IMR-90 (cell line): Measurements from ENCODE around the gene ZDHHC18. TPM values are rescaled to one million over a fixed set of nuclear protein-coding genes. Genes with fewer than 3 reads are reported as not detected.
A peak's percentile ranks its signal among the peaks of the same experiment; 100 is the strongest.

Experiments
- ATAC-seq: fragments of 200-7000 bp; cut with Tn5 transposase; 2 replicates; pipeline ENCODE4 v1.9.1; 2020; ENCODE audit warnings: low read depth, mild to moderate bottlenecking, moderate library complexity
- BruUV-seq: library from RNA; stranded (reverse); fragments of 400-500 nt; replicated peaks from 2 replicates; lab custom pipeline; 2021; lab: Mats Ljungman, UMichigan
- CTCF ChIA-PET: fragments of 300-600 bp; formaldehyde crosslinking; extraction: SDS; loops from one replicate; lab custom pipeline; 2021; ENCODE audit warnings: antibody characterized with exemption; lab: Yijun Ruan, JAX
- POLR2A ChIA-PET: fragments of 300-600 bp; sonication (Branson Sonifier 250); formaldehyde crosslinking; loops from one replicate; lab custom pipeline; 2022; ENCODE audit warnings: antibody characterized with exemption; ENCODE audit not compliant: unreplicated experiment; lab: Charles Lee
- DNase-seq: peaks from one replicate; pipeline ENCODE4 v3.0.0; 2013
- H2AFZ ChIP-seq: replicated peaks from 2 replicates; pipeline ENCODE3; 2013; ENCODE audit warnings: low read length, mild to moderate bottlenecking; ENCODE audit not compliant: poor library complexity
- H2AK5ac ChIP-seq: 2 replicates; pipeline ENCODE4 v1.6.1; 2013; ENCODE audit warnings: low read depth, low read length, inconsistent platforms
- H2AK9ac ChIP-seq: replicated peaks from 2 replicates; pipeline ENCODE3; 2013; ENCODE audit warnings: mild to moderate bottlenecking, low read depth, low read length, moderate library complexity; ENCODE audit not compliant: poor library complexity
- H2BK120ac ChIP-seq: 2 replicates; pipeline ENCODE4 v1.6.1; 2013; ENCODE audit warnings: low read depth, low read length, inconsistent platforms
- H2BK15ac ChIP-seq: 3 replicates; pipeline ENCODE4 v1.6.1; 2013; ENCODE audit warnings: low read depth, low read length, inconsistent platforms
- H2BK20ac ChIP-seq: 2 replicates; pipeline ENCODE4 v1.6.1; 2013; ENCODE audit warnings: low read depth, mild to moderate bottlenecking, inconsistent platforms, low read length, moderate library complexity
- H2BK5ac ChIP-seq: 2 replicates; pipeline ENCODE4 v1.6.1; 2013; ENCODE audit warnings: mild to moderate bottlenecking, low read depth, low read length, inconsistent platforms; ENCODE audit not compliant: poor library complexity, severe bottlenecking
- H3K14ac ChIP-seq: replicated peaks from 2 replicates; pipeline ENCODE4 v1.6.1; 2013; ENCODE audit warnings: low read depth, low read length, inconsistent platforms
- H3K18ac ChIP-seq: 2 replicates; pipeline ENCODE4 v1.6.1; 2013; ENCODE audit warnings: low read depth, low read length, control low read depth
- H3K23ac ChIP-seq: 2 replicates; pipeline ENCODE4 v1.6.1; 2013; ENCODE audit warnings: low read depth, low read length, inconsistent platforms
- H3K27ac ChIP-seq: 2 replicates; pipeline ENCODE4 v1.5.1; 2013; ENCODE audit warnings: mild to moderate bottlenecking, control low read depth, low read length; ENCODE audit not compliant: insufficient read depth
- H3K27me3 ChIP-seq: 2 replicates; pipeline ENCODE4 v1.6.1; 2013; ENCODE audit warnings: low read length; ENCODE audit not compliant: control insufficient read depth, insufficient read depth
- H3K36me3 ChIP-seq: 2 replicates; pipeline ENCODE4 v1.6.1; 2013; ENCODE audit warnings: low read length, mixed read lengths; ENCODE audit not compliant: control insufficient read depth, insufficient read depth
- H3K4ac ChIP-seq: 2 replicates; pipeline ENCODE4 v1.6.1; 2013; ENCODE audit warnings: low read depth, low read length, inconsistent platforms
- H3K4me1 ChIP-seq: 2 replicates; pipeline ENCODE4 v1.6.1; 2013; ENCODE audit warnings: low read length, mixed read lengths; ENCODE audit not compliant: control insufficient read depth, insufficient read depth
- H3K4me2 ChIP-seq: 2 replicates; pipeline ENCODE4 v1.6.1; 2013; ENCODE audit warnings: low read depth, mild to moderate bottlenecking, control low read depth, low read length, moderate library complexity
- H3K4me3 ChIP-seq: 2 replicates; pipeline ENCODE4 v1.5.1; 2013; ENCODE audit warnings: low read depth, mild to moderate bottlenecking, control low read depth, low read length, moderate library complexity; ENCODE audit not compliant: insufficient read depth
- H3K56ac ChIP-seq: 2 replicates; pipeline ENCODE4 v1.6.1; 2013; ENCODE audit warnings: low read length, inconsistent platforms; ENCODE audit not compliant: insufficient read depth; ENCODE audit errors: extremely low read depth
- H3K79me1 ChIP-seq, 2 experiments: 2 replicates each; pipeline ENCODE4 v1.6.1; 2013; ENCODE audit warnings: low read length in 2 of 2, inconsistent platforms in 1 of 2, low read depth in 1 of 2
- H3K9ac ChIP-seq: 2 replicates; pipeline ENCODE4 v1.6.1; 2013; ENCODE audit warnings: low read depth, low read length, control low read depth
- H3K9me1 ChIP-seq: 2 replicates; pipeline ENCODE4 v1.6.1; 2013; ENCODE audit warnings: low read length, inconsistent platforms; ENCODE audit not compliant: insufficient read depth
- H3K9me3 ChIP-seq: 2 replicates; pipeline ENCODE4 v1.6.1; 2013; ENCODE audit warnings: low read length; ENCODE audit not compliant: control insufficient read depth, insufficient read depth
- H4K20me1 ChIP-seq: 2 replicates; pipeline ENCODE4 v1.6.1; 2013; ENCODE audit warnings: low read length, inconsistent platforms; ENCODE audit not compliant: insufficient read depth
- H4K5ac ChIP-seq: 2 replicates; pipeline ENCODE4 v1.6.1; 2013; ENCODE audit warnings: mild to moderate bottlenecking, low read depth, low read length, control low read depth
- H4K8ac ChIP-seq, 2 experiments: 2 replicates each; pipeline ENCODE4 v1.6.1; 2013; ENCODE audit warnings: low read depth in 2 of 2, low read length in 2 of 2, control low read depth in 1 of 2, inconsistent platforms in 1 of 2
- H4K91ac ChIP-seq: 2 replicates; pipeline ENCODE4 v1.6.1; 2013; ENCODE audit warnings: low read depth, low read length, inconsistent platforms; ENCODE audit not compliant: insufficient read depth
- BHLHE40 ChIP-seq: fragments of 150-350 bp; IDR thresholded peaks from 2 replicates; pipeline ENCODE4 v1.6.1; 2016; ENCODE audit warnings: mild to moderate bottlenecking, low read depth, low read length
- CEBPB ChIP-seq: IDR thresholded peaks from 2 replicates; pipeline ENCODE4 v1.6.1; 2012; ENCODE audit warnings: low read depth, low read length, improper control_type of control experiment
- CHD1 ChIP-seq: IDR thresholded peaks from 2 replicates; pipeline ENCODE4 v1.6.1; 2012; ENCODE audit warnings: low read depth, low read length, improper control_type of control experiment
- CTCF ChIP-seq: conservative IDR thresholded peaks from 2 replicates; pipeline ENCODE4 v1.5.1; 2012; ENCODE audit warnings: mild to moderate bottlenecking, low read depth, low read length, improper control_type of control experiment
- ELK1 ChIP-seq: fragments of 150-350 bp; IDR thresholded peaks from 2 replicates; pipeline ENCODE4 v1.6.1; 2016; ENCODE audit warnings: low read depth, mild to moderate bottlenecking, low read length, moderate library complexity, borderline replicate concordance
- MAFK ChIP-seq: IDR thresholded peaks from 2 replicates; pipeline ENCODE4 v1.6.1; 2012; ENCODE audit warnings: low read depth, low read length, improper control_type of control experiment
- MAZ ChIP-seq: IDR thresholded peaks from 2 replicates; pipeline ENCODE4 v1.6.1; 2012; ENCODE audit warnings: low read depth, mild to moderate bottlenecking, low read length, improper control_type of control experiment, moderate library complexity, borderline replicate concordance
- MXI1 ChIP-seq: IDR thresholded peaks from 2 replicates; pipeline ENCODE4 v1.6.1; 2012; ENCODE audit warnings: low read depth, mild to moderate bottlenecking, low read length, moderate library complexity, borderline replicate concordance
- NFE2L2 ChIP-seq: fragments of 150-350 bp; IDR thresholded peaks from 2 replicates; pipeline ENCODE4 v1.6.1; 2016; ENCODE audit warnings: low read depth, mild to moderate bottlenecking, low read length
- POLR2A ChIP-seq: IDR thresholded peaks from 2 replicates; pipeline ENCODE4 v1.6.1; 2012; ENCODE audit warnings: mild to moderate bottlenecking, low read depth, low read length
- RAD21 ChIP-seq: IDR thresholded peaks from 2 replicates; pipeline ENCODE4 v1.6.1; 2012; ENCODE audit warnings: low read length, improper control_type of control experiment
- RCOR1 ChIP-seq: IDR thresholded peaks from 2 replicates; pipeline ENCODE4 v1.6.1; 2012; ENCODE audit warnings: mild to moderate bottlenecking, low read length, improper control_type of control experiment; ENCODE audit not compliant: insufficient replicate concordance
- RFX5 ChIP-seq: IDR thresholded peaks from 2 replicates; pipeline ENCODE4 v1.8.0; 2012; ENCODE audit warnings: low read depth, mild to moderate bottlenecking, low read length, moderate library complexity
- SMC3 ChIP-seq: fragments of 150-350 bp; IDR thresholded peaks from 2 replicates; pipeline ENCODE4 v1.6.1; 2016; ENCODE audit warnings: low read depth, mild to moderate bottlenecking, antibody characterized with exemption, low read length, moderate library complexity
- WGBS, 2 experiments: methylation state at CpG; one replicate each; pipeline versions ENCODE4 v1.1.5 to v1.1.7; 2013; ENCODE audit warnings: missing lambda C conversion rate in 2 of 2; ENCODE audit not compliant: insufficient read length in 1 of 2; ENCODE audit errors: extremely low coverage in 2 of 2; 5-methylcytosine and 5-hydroxymethylcytosine counted together
- dilution Hi-C: fragments of 300-500 bp; cut with HindIII; formaldehyde crosslinking; loops from one replicate; pipeline ENCODE4 v1.14.3; 2018; ENCODE audit warnings: low sequenced_read_pairs; ENCODE audit not compliant: unreplicated experiment
- in situ Hi-C: fragments of 300-500 bp; cut with MboI; formaldehyde crosslinking; loops from 3 replicates; pipeline ENCODE4 v1.14.3; 2019; ENCODE audit warnings: low sequenced_read_pairs, inconsistent platforms, mixed read lengths
- intact Hi-C: fragments of 100-400 bp; cut with micrococcal nuclease; formaldehyde crosslinking; loops from 2 replicates; pipeline ENCODE4 v1.10.0; 2022
- polyA plus RNA-seq, 3 experiments: library from polyadenylated mRNA; depleted of rRNA; stranded (reverse); fragments of >200 nt; gene quantifications; 2 replicates each; pipeline ENCODE4 v1.2.3, GENCODE V29; 2012; ENCODE audit warnings: low replicate concordance in 1 of 3
- total RNA-seq: library from RNA; depleted of rRNA; stranded (reverse); fragments of >200 nt; gene quantifications from 2 replicates; pipeline ENCODE4 v1.2.3, GENCODE V29; 2012
- TF ChIP-seq, protein P1 (sequence below): fragments of 150-350 bp; IDR thresholded peaks from 2 replicates; pipeline ENCODE4 v1.6.1; 2017; ENCODE audit warnings: mild to moderate bottlenecking, antibody characterized with exemption, low read length, low read depth

ZDHHC18 gene
- total and polyA plus RNA-seq, 2 of the 4 experiments (the other 2 are of a cell fraction): 12.5 to 37.0 TPM

- Histone ChIP-seq H4K8ac (no peak overlapping the region), H2BK20ac (no peak overlapping the region), H3K9ac (no peak overlapping the region), H3K56ac (no peak overlapping the region), H3K23ac (no peak overlapping the region), H2AK5ac (no peak overlapping the region), H2AK9ac (no peak overlapping the region), H3K4me1 (peaks cover 8% of the 10 kb centered on the region), H3K27ac (no peak overlapping the region), H3K9me1 (peaks cover 3% of the 10 kb centered on the region; the same call in 1 of the 2 replicates), H2AFZ (peak overlapping the region; percentile 47), H3K4me3 (no peak overlapping the region), H2BK15ac (no peak overlapping the region), H3K36me3 (peaks cover 34% of the 10 kb centered on the region), H4K5ac (no peak overlapping the region), H4K20me1 (no peaks in the 10 kb centered on the region; the same call in 1 of the 2 replicates), H3K27me3 (no peaks in the 10 kb centered on the region), H2BK5ac (no peak overlapping the region), H3K4ac (no peak overlapping the region), H2BK120ac (no peak overlapping the region), H3K18ac (no peak overlapping the region), H3K14ac (no peak overlapping the region), H4K91ac (no peak overlapping the region), H3K4me2 (no peak overlapping the region), H3K79me1 (peaks cover 17 to 45% of the 10 kb centered on the region in 2 experiments; a peak in 3 of 4 replicates), H3K9me3 (no peaks in the 10 kb centered on the region)
- intact Hi-C loops: no loop called here
- DNase-seq: no peak
- ChIA-PET CTCF (no interaction called here), POLR2A (no interaction called here)
- no peak for TF ChIP-seq SMC3
- no peak for TF ChIP-seq NFE2L2
- no peak for TF ChIP-seq CTCF
- TF ChIP-seq RCOR1: no peak
- TF ChIP-seq CHD1: no peak
- TF ChIP-seq RAD21: no peak
- no peak for TF ChIP-seq ELK1
- TF ChIP-seq, protein P1, sequence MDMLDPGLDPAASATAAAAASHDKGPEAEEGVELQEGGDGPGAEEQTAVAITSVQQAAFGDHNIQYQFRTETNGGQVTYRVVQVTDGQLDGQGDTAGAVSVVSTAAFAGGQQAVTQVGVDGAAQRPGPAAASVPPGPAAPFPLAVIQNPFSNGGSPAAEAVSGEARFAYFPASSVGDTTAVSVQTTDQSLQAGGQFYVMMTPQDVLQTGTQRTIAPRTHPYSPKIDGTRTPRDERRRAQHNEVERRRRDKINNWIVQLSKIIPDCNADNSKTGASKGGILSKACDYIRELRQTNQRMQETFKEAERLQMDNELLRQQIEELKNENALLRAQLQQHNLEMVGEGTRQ: no peak
- TF ChIP-seq CEBPB: no peak
- no peak for TF ChIP-seq MAZ
- TF ChIP-seq MAFK: no peak
- no peak for TF ChIP-seq POLR2A
- no peak for TF ChIP-seq RFX5
- TF ChIP-seq MXI1: no peak
- no peak for TF ChIP-seq BHLHE40
- BruUV-seq: no TSS peak
- 97% methylated on average over 4 of the region's 13 CpGs; no CpG with 5 or more reads in 1 of the 2 experiments for WGBS, 2 experiments
- in situ Hi-C loops: no loop called here
- dilution Hi-C loops: no loop called here
- no peak for ATAC-seq
Measured at GRCh38 chr1:26894263-26894662, 67.8 kb downstream of the ZDHHC18 start.
